ENCODE results near the gene DCT. TPM values are rescaled to one million over a fixed set of nuclear protein-coding genes. Genes with fewer than 3 reads are reported as not detected.

DCT gene
- total and polyA plus RNA-seq, 2 of the 4 experiments (the other 2 are of a cell fraction), result not detected

DNA sequence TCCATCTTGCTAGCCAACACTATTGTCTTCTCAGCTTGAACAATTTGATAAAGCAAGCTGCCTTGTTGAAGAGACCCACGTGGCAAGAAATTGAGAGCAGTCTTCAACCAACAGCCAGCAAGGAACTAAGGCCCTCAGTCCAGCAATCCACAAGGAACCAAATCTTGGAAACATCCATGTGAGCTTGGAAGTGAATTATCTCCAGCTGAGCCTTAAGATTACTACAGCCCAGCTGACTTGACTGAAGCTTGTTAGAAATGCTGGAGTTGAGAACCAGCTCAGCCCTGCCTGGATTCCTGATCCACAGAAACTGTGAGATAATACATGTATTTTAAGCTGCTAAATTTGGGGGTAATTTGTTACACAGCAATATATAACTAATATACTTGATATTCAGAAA, 26.2 kb upstream of the DCT start:
- Histone ChIP-seq H2AFZ (replicated peaks; ENCODE audit: low read length, poor library complexity) (no peak overlapping the region), H2BK120ac (ENCODE audit: low read depth, low read length) (no peak overlapping the region), H4K8ac (ENCODE audit: low read depth in 2 of 2, low read length in 2 of 2) (no peak overlapping the region), H4K20me1 (ENCODE audit: insufficient read depth, low read length) (no peaks in the 10 kb centered on the region), H2BK15ac (ENCODE audit: low read depth, low read length) (no peak overlapping the region), H3K4me2 (ENCODE audit: low read depth, low read length) (no peak overlapping the region), H3K56ac (ENCODE audit: extremely low read depth, insufficient read depth, low read length) (no peak overlapping the region), H4K5ac (ENCODE audit: low read depth, low read length) (no peak overlapping the region), H3K18ac (ENCODE audit: low read depth, low read length) (no peak overlapping the region), H3K4me1 (ENCODE audit: control insufficient read depth, insufficient read depth, low read length) (no peaks in the 10 kb centered on the region), H2AK9ac (replicated peaks; ENCODE audit: low read depth, low read length, poor library complexity) (no peak overlapping the region), H4K91ac (ENCODE audit: insufficient read depth, low read depth, low read length) (no peak overlapping the region), H3K27me3 (ENCODE audit: control insufficient read depth, insufficient read depth, low read length) (0 out of 2 replicates have a peak, but pooled peaks cover 3% of the 10 kb centered on the region), H2BK20ac (ENCODE audit: low read depth, low read length) (no peak overlapping the region), H3K4ac (ENCODE audit: low read depth, low read length) (no peak overlapping the region), H3K23ac (ENCODE audit: low read depth, low read length) (no peak overlapping the region), H3K79me1 (ENCODE audit: low read depth in 1 of 2, low read length in 2 of 2) (no peaks in the 10 kb centered on the region), H3K9me1 (ENCODE audit: insufficient read depth, low read length) (no peaks in the 10 kb centered on the region), H3K9me3 (ENCODE audit: control insufficient read depth, insufficient read depth, low read length) (no peaks in the 10 kb centered on the region), H3K14ac (replicated peaks; ENCODE audit: low read depth, low read length) (no peak overlapping the region), H3K27ac (ENCODE audit: insufficient read depth, low read length) (no peak overlapping the region), H3K9ac (ENCODE audit: low read depth, low read length) (no peak overlapping the region), H3K36me3 (ENCODE audit: control insufficient read depth, insufficient read depth, low read length) (no peaks in the 10 kb centered on the region), H2AK5ac (ENCODE audit: low read depth, low read length) (no peak overlapping the region), H3K4me3 (ENCODE audit: insufficient read depth, low read depth, low read length) (no peak overlapping the region), H2BK5ac (ENCODE audit: low read depth, low read length, poor library complexity, severe bottlenecking) (no peak overlapping the region)
- WGBS, 2 experiments (ENCODE audit: extremely low coverage in 2 of 2, insufficient read length in 1 of 2), result no CpG with 5 or more reads among the region's 1 CpG
- no peak for DNase-seq
- dilution Hi-C loops (cut with HindIII; ENCODE audit: low sequenced_read_pairs, unreplicated experiment) (no loop called here), in situ Hi-C loops (cut with MboI; ENCODE audit: low sequenced_read_pairs) (no loop called here), intact Hi-C loops (cut with micrococcal nuclease) (no loop called here)
- ChIA-PET CTCF (interaction anchor here (0.6 to 0.7 kb wide), 2 partner anchors 10 to 1535 kb away, joined by 3 to 5 read pairs; no protein-coding TSS in a partner anchor), POLR2A (ENCODE audit: unreplicated experiment) (no interaction called here)
- no TSS peak for BruUV-seq (replicated peaks)
- no peak for ATAC-seq (ENCODE audit: low read depth)
- TF ChIP-seq MAFK (IDR thresholded peaks at IDR 0.05; ENCODE audit: low read depth, low read length) (no peak), BHLHE40 (IDR thresholded peaks at IDR 0.05; ENCODE audit: low read depth, low read length) (no peak), RCOR1 (IDR thresholded peaks at IDR 0.05; ENCODE audit: insufficient replicate concordance, low read length) (no peak), MAZ (IDR thresholded peaks at IDR 0.05; ENCODE audit: borderline replicate concordance, low read depth, low read length) (no peak)

All from IMR-90 (cell line).